ENCODE measurements around the gene ZNF578. TPM values are rescaled to one million over a fixed set of nuclear protein-coding genes. Genes with fewer than 3 reads are reported as not detected.

The ZNF578 gene
- 3.7 and 5.6 TPM in 2 replicates for total RNA-seq
- total RNA-seq (2013) = 4.7 TPM
- 0.81 and 1.9 TPM in 2 replicates for polyA plus RNA-seq
- 0.77 and 1.1 TPM in 2 replicates for polyA minus RNA-seq

DNA sequence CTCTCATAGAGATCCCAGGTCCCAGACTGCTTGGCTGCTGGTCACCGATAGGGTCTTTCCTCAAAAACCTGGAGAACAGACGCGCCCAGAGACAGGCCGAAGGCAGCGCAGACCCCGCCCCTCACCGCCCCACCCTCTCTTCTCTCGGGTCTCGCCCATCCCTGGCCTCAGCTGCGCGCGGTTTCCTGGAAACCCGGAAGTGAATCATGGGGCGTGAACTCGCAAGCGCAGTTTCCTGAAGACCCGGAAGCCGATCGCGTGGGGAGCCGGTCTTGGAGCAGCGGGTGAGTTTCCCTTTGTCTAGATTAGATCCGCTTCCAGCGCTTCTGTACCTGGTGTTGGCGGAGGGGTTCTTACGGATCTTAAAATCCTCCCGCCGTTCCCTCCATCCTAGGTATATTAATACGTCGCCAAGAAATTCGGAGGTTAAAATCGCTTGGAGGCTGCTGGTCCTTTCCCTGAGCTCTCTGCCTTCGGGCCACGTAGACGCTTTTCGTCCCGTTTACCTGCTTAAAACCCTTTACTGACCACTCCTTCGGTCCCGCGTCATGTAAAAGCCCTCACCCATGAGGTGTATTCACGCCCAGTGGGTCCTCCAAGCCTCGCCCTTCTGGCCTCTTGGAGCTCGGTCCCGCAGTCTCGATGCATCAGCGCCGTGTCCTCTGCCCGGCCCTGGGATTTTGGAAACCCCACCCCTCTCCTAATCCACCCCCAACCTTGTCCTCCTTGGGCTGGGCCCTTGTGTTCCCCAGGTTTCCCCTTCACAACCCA, at the start of gene ZNF578:
Gene ZNF578 (plus strand): TSS at position 230 of the 771 bp plus-strand sequence. CDS start 48,293 bp downstream, outside the sequence.
- H3K9ac ChIP-seq (ENCODE audit: low read length) = peak within 1 kb of the TSS; percentile 72
- peaks cover 32% of the 10 kb centered on the region for H3K9me3 Mint-ChIP-seq (ENCODE audit: insufficient read depth)
- H4K20me1 ChIP-seq (ENCODE audit: control insufficient read depth, insufficient read depth, low read length, poor library complexity, severe bottlenecking) = no peaks in the 10 kb centered on the region
- H3K27ac Mint-ChIP-seq = peak within 1 kb of the TSS; percentile 68
- no peaks in the 10 kb centered on the region for H3K27me3 Mint-ChIP-seq
- H3K36me3 ChIP-seq (replicated peaks in 1 of 2; ENCODE audit: control extremely low read depth in 1 of 2, control insufficient read depth in 1 of 2, extremely low read depth in 1 of 2, insufficient read depth in 2 of 2, low read length in 1 of 2) = peaks cover 5 to 7% of the 10 kb centered on the region in 2 experiments
- H3K4me1 ChIP-seq (ENCODE audit: control insufficient read depth in 2 of 2, insufficient read depth in 2 of 2, low read length in 2 of 2) = peaks cover 7 to 9% of the 10 kb centered on the region in 2 donors
- peak within 1 kb of the TSS; percentile 81 for H3K4me2 ChIP-seq (replicated peaks; ENCODE audit: low read depth, low read length, poor library complexity, severe bottlenecking)
- DNase-seq = peak; percentile 71
- H3K27me3 ChIP-seq (replicated peaks in 1 of 4; ENCODE audit: control extremely low read depth in 1 of 4, control insufficient read depth in 3 of 4, insufficient read depth in 4 of 4, low read length in 3 of 4) = no peaks in the 10 kb centered on the region
- intact Hi-C loops (cut with micrococcal nuclease) = no loop called here
- H3K4me3 Mint-ChIP-seq = peak within 1 kb of the TSS; percentile 85
- peak within 1 kb of the TSS; percentile 30 to 55 for H3K27ac ChIP-seq (ENCODE audit: low read length in 2 of 2)
- ATAC-seq (ENCODE audit: low read depth) = peak; percentile 73
- TF ChIP-seq, protein P1, sequence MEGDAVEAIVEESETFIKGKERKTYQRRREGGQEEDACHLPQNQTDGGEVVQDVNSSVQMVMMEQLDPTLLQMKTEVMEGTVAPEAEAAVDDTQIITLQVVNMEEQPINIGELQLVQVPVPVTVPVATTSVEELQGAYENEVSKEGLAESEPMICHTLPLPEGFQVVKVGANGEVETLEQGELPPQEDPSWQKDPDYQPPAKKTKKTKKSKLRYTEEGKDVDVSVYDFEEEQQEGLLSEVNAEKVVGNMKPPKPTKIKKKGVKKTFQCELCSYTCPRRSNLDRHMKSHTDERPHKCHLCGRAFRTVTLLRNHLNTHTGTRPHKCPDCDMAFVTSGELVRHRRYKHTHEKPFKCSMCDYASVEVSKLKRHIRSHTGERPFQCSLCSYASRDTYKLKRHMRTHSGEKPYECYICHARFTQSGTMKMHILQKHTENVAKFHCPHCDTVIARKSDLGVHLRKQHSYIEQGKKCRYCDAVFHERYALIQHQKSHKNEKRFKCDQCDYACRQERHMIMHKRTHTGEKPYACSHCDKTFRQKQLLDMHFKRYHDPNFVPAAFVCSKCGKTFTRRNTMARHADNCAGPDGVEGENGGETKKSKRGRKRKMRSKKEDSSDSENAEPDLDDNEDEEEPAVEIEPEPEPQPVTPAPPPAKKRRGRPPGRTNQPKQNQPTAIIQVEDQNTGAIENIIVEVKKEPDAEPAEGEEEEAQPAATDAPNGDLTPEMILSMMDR (IDR thresholded peaks at IDR 0.05) = no peak
- TF ChIP-seq EZH2 (IDR thresholded peaks at IDR 0.05; ENCODE audit: borderline replicate concordance, insufficient read depth, low read depth, low read length, poor library complexity, severe bottlenecking) = no peak
- H3K79me2 ChIP-seq (ENCODE audit: control insufficient read depth, insufficient read depth, low read length) = no peaks in the 10 kb centered on the region
- H3K9me3 ChIP-seq (ENCODE audit: control extremely low read depth in 1 of 3, control insufficient read depth in 2 of 3, insufficient read depth in 1 of 3, low read length in 2 of 3) = peaks cover 13 to 68% (median 57%) of the 10 kb centered on the region in 3 donors
- POLR2A ChIA-PET = interaction anchor here (0.6 kb wide), 3 partner anchors 18 to 1009 kb away, joined by 3 to 16 read pairs (median 5); no protein-coding TSS in a partner anchor
- 18% methylated on average over 37 of the region's 48 CpGs for WGBS (ENCODE audit: insufficient coverage)
- peaks cover 12% of the 10 kb centered on the region for H3K4me1 Mint-ChIP-seq
- peak within 1 kb of the TSS; percentile 84 for H2AFZ ChIP-seq (ENCODE audit: insufficient read depth, low read depth, low read length, poor library complexity, severe bottlenecking)
- H3K4me3 ChIP-seq (ENCODE audit: control extremely low read depth in 1 of 5, extremely low read depth in 1 of 5, insufficient read depth in 1 of 5, low read depth in 2 of 5, low read length in 4 of 5) = peak within 1 kb of the TSS; percentile 63 to 79 (median 69)
- CTCF ChIA-PET = interaction anchor here (1.1 kb wide), 1 partner anchor 109 kb away, joined by 3 read pairs; no protein-coding TSS in a partner anchor

DNA sequence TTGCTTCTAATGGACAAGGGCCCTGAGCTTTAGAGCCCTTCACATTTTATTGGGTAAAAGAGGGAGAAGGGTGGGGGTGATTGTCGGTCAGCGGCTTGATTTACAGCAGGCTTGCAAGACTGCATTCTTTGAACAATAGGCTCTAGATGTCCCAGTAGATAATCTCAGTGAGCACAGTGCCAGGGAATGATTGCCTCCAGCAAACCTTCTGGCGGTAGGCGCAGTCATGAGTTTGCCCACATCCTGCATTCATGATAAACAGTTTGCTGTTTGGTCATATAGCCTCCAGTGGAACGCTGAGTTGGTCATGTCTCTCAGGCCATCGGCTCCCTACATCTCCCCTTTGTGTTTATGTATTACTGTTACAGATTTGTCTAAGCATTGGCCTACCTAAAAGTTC, 43.1 kb upstream of the ZNF578 start:
- no peak overlapping the region for H3K27ac Mint-ChIP-seq
- peaks cover 31% of the 10 kb centered on the region for H3K9me3 Mint-ChIP-seq (ENCODE audit: insufficient read depth)
- no peak for DNase-seq
- intact Hi-C loops (cut with micrococcal nuclease) = no loop called here
- H3K27ac ChIP-seq (ENCODE audit: low read length in 2 of 2) = no peak overlapping the region
- H3K9me3 ChIP-seq (ENCODE audit: control extremely low read depth in 1 of 3, control insufficient read depth in 2 of 3, insufficient read depth in 1 of 3, low read length in 2 of 3) = peaks cover 12 to 60% (median 47%) of the 10 kb centered on the region in 3 donors
- H4K20me1 ChIP-seq (ENCODE audit: control insufficient read depth, insufficient read depth, low read length, poor library complexity, severe bottlenecking) = no peaks in the 10 kb centered on the region
- H3K36me3 ChIP-seq (replicated peaks in 1 of 2; ENCODE audit: control extremely low read depth in 1 of 2, control insufficient read depth in 1 of 2, extremely low read depth in 1 of 2, insufficient read depth in 2 of 2, low read length in 1 of 2) = peaks cover 7 to 66% of the 10 kb centered on the region in 2 experiments
- ChIA-PET CTCF (no interaction called here), POLR2A (no interaction called here)
- H3K4me1 Mint-ChIP-seq = no peaks in the 10 kb centered on the region
- no peak overlapping the region for H3K4me2 ChIP-seq (replicated peaks; ENCODE audit: low read depth, low read length, poor library complexity, severe bottlenecking)
- no peak overlapping the region for H2AFZ ChIP-seq (ENCODE audit: insufficient read depth, low read depth, low read length, poor library complexity, severe bottlenecking)
- no peaks in the 10 kb centered on the region for H3K27me3 Mint-ChIP-seq
- 96% methylated on average over 4 of the region's 6 CpGs for WGBS (ENCODE audit: insufficient coverage)
- H3K27me3 ChIP-seq (replicated peaks in 1 of 4; ENCODE audit: control extremely low read depth in 1 of 4, control insufficient read depth in 3 of 4, insufficient read depth in 4 of 4, low read length in 3 of 4) = no peaks in the 10 kb centered on the region
- no peaks in the 10 kb centered on the region for H3K79me2 ChIP-seq (ENCODE audit: control insufficient read depth, insufficient read depth, low read length)
- TF ChIP-seq, protein P1 (IDR thresholded peaks at IDR 0.05) = no peak
- no peak for TF ChIP-seq EZH2 (IDR thresholded peaks at IDR 0.05; ENCODE audit: borderline replicate concordance, insufficient read depth, low read depth, low read length, poor library complexity, severe bottlenecking)
- H3K4me3 Mint-ChIP-seq = no peak overlapping the region
- no peak overlapping the region for H3K4me3 ChIP-seq (ENCODE audit: control extremely low read depth in 1 of 5, extremely low read depth in 1 of 5, insufficient read depth in 1 of 5, low read depth in 2 of 5, low read length in 4 of 5)
- no peaks in the 10 kb centered on the region for H3K4me1 ChIP-seq (ENCODE audit: control insufficient read depth in 2 of 2, insufficient read depth in 2 of 2, low read length in 2 of 2)
- no peak overlapping the region for H3K9ac ChIP-seq (ENCODE audit: low read length)
- no peak for ATAC-seq (ENCODE audit: low read depth)

Measured in B cell (primary cell).